Tibial nerve (tissue), 4 donors: ENCODE data around the gene MTRF1L. TPM values are rescaled to one million over a fixed set of nuclear protein-coding genes. Genes with fewer than 3 reads are reported as not detected.

Source experiments
- DNase-seq, 2 donors: peaks; one replicate each; pipeline ENCODE4 v3.0.0-alpha.2; 2019; ENCODE audit warnings: low spot score in 2 of 2
- H3K27ac ChIP-seq, 4 donors: fragments of 200-600 bp; sonication (generic) in 3 of 4; one replicate each; pipeline ENCODE4 v1.5.1; 2017 to 2019; ENCODE audit warnings: mild to moderate bottlenecking in 1 of 4
- H3K27me3 ChIP-seq, 2 donors: fragments of 200-600 bp; sonication (generic) in 1 of 2; one replicate each; pipeline versions ENCODE4 v1.5.1 to v1.6.0; 2017 to 2019
- H3K36me3 ChIP-seq, 3 donors: fragments of 200-600 bp; sonication (generic); one replicate each; pipeline ENCODE4 v1.5.1; 2018 to 2019
- H3K4me1 ChIP-seq, 4 donors: fragments of 200-600 bp; sonication (generic) in 3 of 4; one replicate each; pipeline ENCODE4 v1.5.1; 2017 to 2019
- H3K4me3 ChIP-seq, 4 donors: fragments of 200-600 bp; sonication (generic) in 3 of 4; one replicate each; pipeline ENCODE4 v1.5.1; 2017 to 2019; ENCODE audit warnings: mild to moderate bottlenecking in 1 of 4, moderate library complexity in 1 of 4
- H3K9me3 ChIP-seq, 4 donors: fragments of 200-600 bp; sonication (generic) in 3 of 4; one replicate each; pipeline ENCODE4 v1.5.1; 2017 to 2019
- EP300 ChIP-seq, 2 donors: sonication (generic); formaldehyde crosslinking; IDR thresholded peaks; one replicate each; pipeline ENCODE4 v1.6.1; 2017; ENCODE audit warnings: antibody characterized with exemption in 2 of 2, mild to moderate bottlenecking in 1 of 2
- POLR2A ChIP-seq, 2 donors: fragments of 450-650 bp; IDR thresholded peaks; one replicate each; pipeline ENCODE4 v1.6.1; 2017; ENCODE audit warnings: antibody characterized with exemption in 2 of 2, mild to moderate bottlenecking in 2 of 2, moderate library complexity in 2 of 2
- WGBS, 2 donors: methylation state at CpG; one replicate each; pipeline ENCODE4 v1.1.5; 2018; 5-methylcytosine and 5-hydroxymethylcytosine counted together
- total RNA-seq, 4 donors: library from RNA; depleted of rRNA; stranded (reverse); fragments of >200 nt; gene quantifications; one replicate each; pipeline ENCODE4 v1.1.0, GENCODE V29; 2016
- TF ChIP-seq, protein P1 (sequence below), 5 experiments: fragments of 200-600 bp in 3 of 5; fragments of 450-650 bp in 2 of 5; sonication (generic) in 3 of 5; IDR thresholded peaks; one replicate each; pipeline ENCODE4 v1.5.1; 2016 to 2019; ENCODE audit warnings: antibody characterized with exemption in 5 of 5, mild to moderate bottlenecking in 3 of 5, moderate library complexity in 2 of 5

Gene MTRF1L, protein sequence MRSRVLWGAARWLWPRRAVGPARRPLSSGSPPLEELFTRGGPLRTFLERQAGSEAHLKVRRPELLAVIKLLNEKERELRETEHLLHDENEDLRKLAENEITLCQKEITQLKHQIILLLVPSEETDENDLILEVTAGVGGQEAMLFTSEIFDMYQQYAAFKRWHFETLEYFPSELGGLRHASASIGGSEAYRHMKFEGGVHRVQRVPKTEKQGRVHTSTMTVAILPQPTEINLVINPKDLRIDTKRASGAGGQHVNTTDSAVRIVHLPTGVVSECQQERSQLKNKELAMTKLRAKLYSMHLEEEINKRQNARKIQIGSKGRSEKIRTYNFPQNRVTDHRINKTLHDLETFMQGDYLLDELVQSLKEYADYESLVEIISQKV
- total RNA-seq = 10 to 100 TPM; 10.6 to 22.3 (median 12.4) TPM

DNA sequence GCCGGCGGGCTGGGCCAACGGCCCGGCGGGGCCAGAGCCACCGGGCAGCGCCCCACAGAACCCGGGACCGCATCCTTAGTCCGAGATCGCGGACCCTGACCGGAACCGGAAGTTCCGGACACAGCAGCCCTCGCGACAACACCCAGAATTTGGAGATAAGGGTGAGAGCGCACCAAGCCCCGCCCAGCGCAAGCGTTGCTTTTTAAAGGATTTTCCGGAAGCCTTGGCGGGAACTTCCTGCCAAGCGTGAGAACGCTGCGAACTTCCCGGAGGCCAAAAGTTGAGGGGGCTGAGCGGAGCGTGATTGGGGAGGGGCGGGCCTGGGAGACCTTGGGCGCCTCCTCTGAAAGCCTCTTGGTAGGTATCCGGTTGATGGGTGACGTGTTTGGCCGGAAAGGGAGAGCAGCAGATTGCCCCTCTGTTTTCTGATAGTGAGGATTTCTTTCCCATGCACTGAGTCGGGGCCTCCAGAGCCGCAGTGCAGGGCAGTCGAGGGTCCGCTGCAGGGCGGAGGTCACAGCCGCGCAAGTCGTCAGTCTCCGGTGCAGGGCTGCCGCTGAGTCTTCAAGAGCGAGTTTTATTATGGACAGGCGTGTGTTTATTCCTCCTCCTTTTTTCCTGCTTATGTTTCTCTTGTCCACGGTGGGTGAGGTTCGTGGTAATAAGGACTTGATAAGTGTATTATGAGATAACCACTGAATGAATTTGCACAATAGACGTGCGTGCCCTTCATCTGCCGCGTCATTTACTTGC lies at the start of gene MTRF1L:
TSS of gene MTRF1L (minus strand) at position 97 of the 753 bp plus-strand sequence. CDS start at position 73, 24 bp downstream.
- peak within 1 kb of the TSS; percentile 63 to 72 (median 68) for H3K4me3 ChIP-seq
- no peaks in the 10 kb centered on the region for H3K9me3 ChIP-seq
- H3K27ac ChIP-seq = peak within 1 kb of the TSS; percentile 73 to 87 (median 84)
- 0 to 1% methylated on average over 29 to 39 of the region's 52 CpGs for WGBS, 2 donors
- H3K27me3 ChIP-seq = no peaks in the 10 kb centered on the region
- DNase-seq = peak; percentile 78 to 86
- TF ChIP-seq POLR2A (IDR thresholded peaks at IDR 0.05) (peak; percentile 17 to 67), EP300 (IDR thresholded peaks at IDR 0.05) (peak; percentile 53 to 86)
- TF ChIP-seq, protein P1, sequence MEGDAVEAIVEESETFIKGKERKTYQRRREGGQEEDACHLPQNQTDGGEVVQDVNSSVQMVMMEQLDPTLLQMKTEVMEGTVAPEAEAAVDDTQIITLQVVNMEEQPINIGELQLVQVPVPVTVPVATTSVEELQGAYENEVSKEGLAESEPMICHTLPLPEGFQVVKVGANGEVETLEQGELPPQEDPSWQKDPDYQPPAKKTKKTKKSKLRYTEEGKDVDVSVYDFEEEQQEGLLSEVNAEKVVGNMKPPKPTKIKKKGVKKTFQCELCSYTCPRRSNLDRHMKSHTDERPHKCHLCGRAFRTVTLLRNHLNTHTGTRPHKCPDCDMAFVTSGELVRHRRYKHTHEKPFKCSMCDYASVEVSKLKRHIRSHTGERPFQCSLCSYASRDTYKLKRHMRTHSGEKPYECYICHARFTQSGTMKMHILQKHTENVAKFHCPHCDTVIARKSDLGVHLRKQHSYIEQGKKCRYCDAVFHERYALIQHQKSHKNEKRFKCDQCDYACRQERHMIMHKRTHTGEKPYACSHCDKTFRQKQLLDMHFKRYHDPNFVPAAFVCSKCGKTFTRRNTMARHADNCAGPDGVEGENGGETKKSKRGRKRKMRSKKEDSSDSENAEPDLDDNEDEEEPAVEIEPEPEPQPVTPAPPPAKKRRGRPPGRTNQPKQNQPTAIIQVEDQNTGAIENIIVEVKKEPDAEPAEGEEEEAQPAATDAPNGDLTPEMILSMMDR (IDR thresholded peaks at IDR 0.05) = peak in 1 of 5 experiments; percentile 40
- peaks cover 0 to 51% (median 16%) of the 10 kb centered on the region in 4 donors for H3K4me1 ChIP-seq
- H3K36me3 ChIP-seq = peaks cover 0 to 1% (median 0%) of the 10 kb centered on the region in 3 donors

GRCh38 chr6:153051801-153052200 lies 49.3 kb upstream of the MTRF1L start:
- Histone ChIP-seq H3K36me3 (no peaks in the 10 kb centered on the region), H3K9me3 (no peaks in the 10 kb centered on the region), H3K27ac (no peak overlapping the region), H3K4me3 (no peak overlapping the region), H3K4me1 (no peaks in the 10 kb centered on the region), H3K27me3 (no peaks in the 10 kb centered on the region)
- TF ChIP-seq EP300 (IDR thresholded peaks at IDR 0.05) (no peak), POLR2A (IDR thresholded peaks at IDR 0.05) (no peak)
- TF ChIP-seq, protein P1 (IDR thresholded peaks at IDR 0.05) = no peak
- no peak for DNase-seq

DNA sequence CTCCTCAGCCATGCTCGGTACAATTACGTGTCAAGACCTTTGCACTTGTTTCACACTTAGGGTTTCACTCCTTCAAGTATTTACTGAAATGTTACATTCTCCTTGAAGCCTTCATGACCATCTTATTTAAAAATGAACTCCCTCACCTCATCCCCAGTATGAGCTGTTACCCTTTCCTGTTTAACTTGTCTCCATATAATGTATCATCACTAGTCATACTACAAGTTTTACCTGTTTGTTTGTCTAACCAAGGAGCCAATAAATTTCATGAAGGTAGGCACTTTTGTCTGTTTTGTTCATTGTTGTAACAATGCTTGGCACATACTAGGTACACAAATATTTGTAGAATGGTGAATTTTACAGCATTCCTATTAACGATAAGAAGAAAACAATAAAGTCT lies 46.1 kb upstream of the MTRF1L start:
- 93 to 98% methylated on average over 3 of the region's 3 CpGs for WGBS, 2 donors
- Histone ChIP-seq H3K4me1 (no peaks in the 10 kb centered on the region), H3K4me3 (no peak overlapping the region), H3K9me3 (no peaks in the 10 kb centered on the region), H3K27ac (no peak overlapping the region), H3K27me3 (no peaks in the 10 kb centered on the region), H3K36me3 (no peaks in the 10 kb centered on the region)
- DNase-seq = no peak
- no peak for TF ChIP-seq EP300 (IDR thresholded peaks at IDR 0.05)
- TF ChIP-seq, protein P1 (IDR thresholded peaks at IDR 0.05) = no peak
- TF ChIP-seq POLR2A (IDR thresholded peaks at IDR 0.05) = no peak

DNA sequence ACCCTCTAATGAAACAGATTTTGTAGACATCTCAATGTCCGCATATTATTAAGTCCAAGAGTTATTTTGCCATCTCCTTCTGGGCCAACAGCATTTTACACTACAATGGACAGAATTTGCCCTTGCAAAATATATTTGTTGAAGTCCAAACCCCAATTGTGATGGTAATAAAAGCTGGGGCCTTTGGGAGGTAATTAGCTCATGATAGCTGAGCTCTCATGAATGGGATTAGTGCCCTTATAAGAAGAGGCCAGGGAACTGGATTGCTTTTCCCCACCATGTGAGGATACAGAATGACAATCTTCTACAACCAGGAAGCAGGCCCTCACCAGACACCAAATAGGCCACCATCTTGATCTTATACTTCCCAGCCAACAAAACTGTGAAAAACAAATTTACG lies 44.9 kb upstream of the MTRF1L start:
- WGBS, 2 donors = 47 to 78% methylated on average over 2 of the region's 2 CpGs
- Histone ChIP-seq H3K4me3 (no peak overlapping the region), H3K9me3 (no peaks in the 10 kb centered on the region), H3K27ac (no peak overlapping the region), H3K4me1 (no peaks in the 10 kb centered on the region), H3K36me3 (no peaks in the 10 kb centered on the region), H3K27me3 (no peaks in the 10 kb centered on the region)
- DNase-seq = no peak
- TF ChIP-seq, protein P1 (IDR thresholded peaks at IDR 0.05) = no peak
- TF ChIP-seq POLR2A (IDR thresholded peaks at IDR 0.05) (no peak), EP300 (IDR thresholded peaks at IDR 0.05) (no peak)

- Histone ChIP-seq H3K4me3 (no peak overlapping the region), H3K27me3 (no peaks in the 10 kb centered on the region), H3K27ac (no peak overlapping the region), H3K9me3 (no peaks in the 10 kb centered on the region), H3K4me1 (no peaks in the 10 kb centered on the region), H3K36me3 (no peaks in the 10 kb centered on the region)
- TF ChIP-seq POLR2A (IDR thresholded peaks at IDR 0.05) = no peak
- TF ChIP-seq EP300 (IDR thresholded peaks at IDR 0.05) = no peak
- TF ChIP-seq, protein P1 (IDR thresholded peaks at IDR 0.05) = no peak
- no peak for DNase-seq
Measured at GRCh38 chr6:153045271-153045670, 42.8 kb upstream of the MTRF1L start.
